Eye (tissue), 1 donor: ENCODE data around the gene ROM1.
"Not testable (repeated sequence)": the region's sequence is repeated elsewhere in the genome, so short reads cannot be mapped to it uniquely, and the experiment has no call there.

Source experiments
- DNase-seq: peaks from one replicate; pipeline ENCODE4 v3.0.0-alpha.2; 2015

Gene ROM1

DNA sequence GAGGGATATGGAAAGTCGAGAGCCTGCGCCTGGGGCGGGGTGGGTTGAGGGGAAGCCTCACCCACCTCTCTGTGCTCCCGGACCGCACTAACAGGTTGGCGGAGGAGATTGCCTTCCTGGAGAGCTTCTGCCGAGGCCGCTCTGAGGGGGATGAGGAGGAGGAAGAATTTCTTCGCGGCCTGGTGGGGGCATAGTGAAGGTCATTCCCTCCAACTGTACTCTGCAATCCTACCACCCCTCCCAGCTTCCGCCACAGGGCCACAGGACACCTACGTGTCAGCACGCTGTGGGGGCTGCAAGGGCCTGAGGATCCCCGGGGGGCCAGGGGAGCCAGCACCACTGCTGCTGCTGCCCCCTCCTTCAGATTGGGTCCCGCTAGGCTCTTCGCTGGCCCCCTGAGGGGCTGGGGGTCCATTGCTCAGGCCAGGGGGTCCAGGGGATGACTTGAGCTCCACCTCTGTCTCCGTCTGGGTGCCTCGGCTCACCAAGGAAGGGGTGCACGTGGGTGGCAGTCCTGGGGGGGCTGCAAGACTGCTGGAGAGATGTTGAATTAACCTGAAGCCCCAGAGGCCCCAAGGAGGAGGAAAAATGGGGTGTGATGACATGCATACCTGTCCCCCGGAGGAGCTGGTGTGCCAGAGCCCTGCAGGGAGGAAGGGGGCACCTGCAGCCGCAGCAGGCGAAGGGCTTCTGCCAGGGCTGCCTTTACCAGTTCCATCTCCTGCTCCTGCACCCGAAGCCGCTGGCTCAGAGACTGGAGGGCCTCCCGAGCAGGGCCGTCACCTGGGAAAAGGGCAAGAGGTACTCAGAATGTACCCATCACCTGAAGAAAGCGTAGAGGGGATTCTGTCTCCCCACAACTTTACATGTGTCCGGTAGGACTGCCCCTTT, 2.0 kb upstream of the ROM1 start:
- DNase-seq, result no peak

DNA sequence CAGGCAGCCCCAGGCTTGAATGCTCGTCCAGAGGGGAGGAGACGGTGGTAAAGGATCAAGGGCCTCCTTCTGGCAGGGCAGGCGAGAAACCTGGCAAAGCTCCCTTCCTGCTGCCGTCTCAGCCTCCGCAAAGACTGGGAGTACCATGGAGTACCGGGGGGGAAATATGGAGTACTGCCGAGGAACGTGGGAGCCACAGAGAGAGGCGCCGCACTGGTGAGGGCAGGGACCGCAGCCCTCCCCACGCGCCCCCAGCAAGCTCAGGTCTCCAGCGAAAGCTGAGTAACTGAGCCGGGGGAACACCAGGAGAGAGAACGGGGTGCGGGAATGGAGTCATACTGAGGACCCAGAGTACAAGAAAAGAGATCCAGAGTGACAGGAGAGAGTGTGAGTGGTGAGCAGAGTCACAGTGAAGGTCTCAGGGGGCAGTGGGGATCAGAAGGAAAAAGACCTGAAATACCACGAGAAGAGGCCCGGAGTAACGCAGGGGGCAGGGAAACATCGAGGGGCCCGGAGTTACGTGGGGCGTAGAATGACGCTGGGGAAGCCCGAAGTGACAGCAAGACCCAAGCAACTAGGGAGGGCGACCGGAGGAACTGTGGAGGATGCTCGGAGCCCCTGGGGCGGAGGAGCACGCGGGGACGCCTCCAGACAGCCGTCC, 1.2 kb upstream of the ROM1 start:
- DNase-seq, result peak; percentile 74

DNA sequence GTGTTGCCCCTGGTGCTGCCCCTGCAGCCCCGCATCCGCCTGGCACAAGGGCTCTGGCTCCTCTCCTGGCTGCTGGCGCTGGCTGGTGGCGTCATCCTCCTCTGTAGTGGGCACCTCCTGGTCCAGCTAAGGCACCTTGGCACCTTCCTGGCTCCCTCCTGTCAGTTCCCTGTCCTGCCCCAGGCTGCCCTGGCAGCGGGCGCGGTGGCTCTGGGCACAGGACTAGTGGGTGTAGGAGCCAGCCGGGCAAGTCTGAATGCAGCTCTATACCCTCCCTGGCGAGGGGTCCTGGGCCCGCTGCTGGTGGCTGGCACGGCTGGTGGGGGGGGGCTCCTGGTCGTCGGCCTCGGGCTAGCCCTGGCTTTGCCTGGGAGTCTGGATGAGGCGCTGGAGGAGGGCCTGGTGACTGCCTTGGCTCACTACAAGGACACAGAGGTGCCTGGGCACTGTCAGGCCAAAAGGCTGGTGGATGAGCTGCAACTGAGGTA, 278 bp downstream of the ROM1 start:
- no peak for DNase-seq

DNA sequence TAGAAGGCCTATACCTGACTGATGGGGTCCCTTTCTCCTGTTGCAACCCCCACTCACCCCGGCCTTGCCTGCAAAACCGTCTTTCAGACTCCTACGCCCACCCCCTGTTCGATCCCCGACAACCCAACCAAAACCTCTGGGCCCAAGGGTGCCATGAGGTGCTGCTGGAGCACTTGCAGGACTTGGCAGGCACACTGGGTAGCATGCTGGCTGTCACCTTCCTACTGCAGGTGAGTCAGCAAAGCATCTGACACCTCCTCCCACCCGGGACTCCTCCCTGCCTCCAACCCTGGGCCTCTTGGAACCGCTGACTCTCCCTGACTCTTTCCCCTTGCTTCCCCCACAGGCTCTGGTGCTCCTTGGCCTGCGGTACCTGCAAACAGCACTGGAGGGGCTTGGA, 1.2 kb downstream of the ROM1 start:
- DNase-seq, result no peak

DNA sequence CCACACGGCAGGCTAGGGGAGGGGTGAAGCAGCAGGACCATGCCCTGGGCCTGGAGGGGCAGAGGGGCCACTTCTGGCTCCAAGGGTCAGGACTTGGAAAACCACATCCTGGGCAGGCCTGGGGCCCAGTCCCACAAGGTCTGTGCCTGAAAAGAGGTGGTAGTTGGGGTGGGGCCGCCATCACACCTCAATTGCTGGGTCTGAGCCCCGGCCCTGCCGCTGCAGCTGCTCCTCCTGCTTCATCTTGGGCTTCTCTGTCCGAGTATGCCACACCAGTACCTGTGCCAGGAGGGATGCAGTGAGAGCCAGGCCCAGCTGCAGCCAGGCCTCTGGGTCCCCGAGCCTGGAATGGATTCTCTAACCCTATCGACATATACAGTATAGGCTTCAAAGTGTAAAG, 2.5 kb downstream of the ROM1 start:
- DNase-seq, result no peak

DNA sequence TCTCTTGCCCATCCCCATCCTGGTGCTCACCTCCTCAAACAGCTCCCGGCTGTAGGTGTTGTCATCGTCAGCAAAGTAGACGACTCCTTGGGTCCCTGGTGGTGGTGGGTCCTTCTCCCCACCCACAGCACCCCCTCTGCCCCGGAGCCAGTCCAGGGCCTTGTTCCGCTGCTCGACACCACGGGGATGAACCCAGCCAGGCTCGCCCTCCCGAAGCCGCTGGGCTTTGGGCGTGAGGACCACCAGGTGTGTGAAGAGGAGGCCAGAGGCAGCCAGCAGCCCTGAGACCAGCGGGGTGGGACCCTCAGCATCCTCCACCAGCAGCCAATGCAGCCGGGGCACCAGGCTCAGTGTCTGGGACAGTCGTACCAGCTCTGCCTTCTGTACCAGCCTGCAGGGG, 3.9 kb downstream of the ROM1 start:
- not testable (repeated sequence) for DNase-seq

DNA sequence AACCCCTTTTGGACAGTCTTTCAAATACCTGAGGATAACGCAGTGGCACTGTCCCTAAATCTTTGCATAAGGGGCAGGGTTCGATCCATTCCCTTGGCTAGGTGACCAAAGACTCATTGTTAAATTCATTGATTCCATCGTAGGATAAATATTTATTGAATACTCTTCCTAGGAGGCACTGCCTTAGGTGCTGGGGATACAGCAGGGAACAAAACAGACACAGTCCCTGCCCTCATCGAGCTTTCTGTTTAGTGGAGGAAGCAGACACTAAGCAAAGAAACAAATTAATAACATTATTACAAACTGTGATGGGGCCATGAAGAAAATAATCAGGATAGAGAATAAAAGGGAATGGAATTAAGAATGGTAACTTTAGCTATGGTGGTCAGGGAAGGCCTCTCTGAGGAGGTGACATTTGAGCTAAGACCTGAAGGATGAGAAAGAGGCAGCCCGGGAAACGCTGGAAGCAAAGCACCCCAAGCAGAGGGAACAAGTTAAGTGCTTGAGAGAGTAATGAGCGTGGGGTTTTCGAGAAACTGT, 8.0 kb downstream of the ROM1 start:
- DNase-seq, result peak; percentile 4

DNA sequence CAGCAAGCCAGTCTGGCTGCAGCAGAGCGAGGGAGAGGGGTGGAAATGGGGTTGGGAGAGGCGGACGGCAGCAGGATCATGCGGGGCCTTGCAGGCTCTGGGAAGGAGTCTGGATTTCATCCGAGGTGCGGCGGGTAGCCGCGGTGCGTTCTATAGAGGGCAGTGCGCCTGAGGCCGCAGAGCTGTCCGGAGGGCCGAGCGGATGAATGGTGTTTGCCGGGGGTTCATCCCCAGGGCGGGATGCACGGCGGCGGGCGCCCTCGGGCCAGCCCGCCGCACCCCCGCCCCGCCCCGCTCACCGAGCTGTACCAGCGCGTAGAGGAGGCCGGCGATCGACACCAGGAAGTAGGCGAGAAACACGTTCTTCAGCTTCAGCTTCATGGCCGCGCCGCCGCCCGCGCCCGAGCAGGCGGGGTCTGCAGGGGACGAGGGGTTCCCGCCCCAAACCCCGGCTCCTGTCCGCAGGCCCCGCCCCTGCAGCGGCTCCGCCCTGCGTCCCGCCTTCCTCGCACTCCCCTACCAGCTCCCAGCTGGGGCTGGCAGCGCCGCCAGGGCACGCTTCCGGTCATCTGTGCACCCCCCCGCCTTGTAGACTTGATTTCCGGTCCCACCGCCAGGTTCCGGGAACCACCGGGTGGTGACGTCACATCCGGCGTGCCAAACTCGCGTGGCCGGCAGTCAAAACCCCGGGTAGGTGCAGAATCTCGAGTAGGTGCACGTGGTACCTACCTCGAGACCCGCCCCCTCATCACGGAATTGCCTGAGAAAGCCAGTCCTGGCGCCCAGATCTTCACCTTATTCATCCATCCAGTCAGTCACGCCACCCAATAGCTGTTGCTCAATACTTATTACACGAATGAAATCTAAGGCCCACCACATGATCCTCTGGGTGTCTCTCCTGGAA, 8.8 kb downstream of the ROM1 start, which contains the start of gene B3GAT3:
B3GAT3 (minus strand) TSS at position 420 of the 904 bp plus-strand sequence; CDS start at position 381, 39 bp downstream.
- DNase-seq, result peak; percentile 98

DNA sequence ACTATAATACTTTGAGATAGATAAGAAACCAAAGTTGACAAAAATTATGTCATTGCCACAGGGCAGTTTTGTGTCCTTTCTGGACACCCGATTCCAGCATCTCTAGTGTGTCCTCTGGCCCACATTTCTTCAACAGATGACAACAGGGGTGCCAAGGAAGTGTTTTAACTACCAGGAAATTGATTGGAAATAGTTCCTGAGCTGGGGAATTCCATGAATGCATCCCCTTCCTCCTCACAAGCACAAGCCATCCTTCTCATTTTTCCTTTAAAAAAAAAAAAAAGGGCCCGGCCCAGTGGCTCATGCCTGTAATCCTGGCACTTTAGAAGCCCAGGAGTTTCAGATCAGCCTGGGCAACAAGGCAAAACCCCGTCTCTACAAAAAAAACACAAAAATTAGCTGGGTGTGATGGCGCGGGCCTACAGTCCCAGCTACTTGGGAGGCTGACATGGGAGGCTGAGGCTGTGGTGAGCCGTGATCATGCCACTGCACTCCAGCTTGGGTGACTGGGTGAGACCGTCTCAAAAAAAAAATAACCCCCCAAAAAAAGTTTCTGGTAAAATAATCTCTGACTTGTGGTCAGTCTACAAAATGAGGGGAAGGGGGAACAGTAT, 9.5 kb downstream of the ROM1 start:
- no peak for DNase-seq

DNA sequence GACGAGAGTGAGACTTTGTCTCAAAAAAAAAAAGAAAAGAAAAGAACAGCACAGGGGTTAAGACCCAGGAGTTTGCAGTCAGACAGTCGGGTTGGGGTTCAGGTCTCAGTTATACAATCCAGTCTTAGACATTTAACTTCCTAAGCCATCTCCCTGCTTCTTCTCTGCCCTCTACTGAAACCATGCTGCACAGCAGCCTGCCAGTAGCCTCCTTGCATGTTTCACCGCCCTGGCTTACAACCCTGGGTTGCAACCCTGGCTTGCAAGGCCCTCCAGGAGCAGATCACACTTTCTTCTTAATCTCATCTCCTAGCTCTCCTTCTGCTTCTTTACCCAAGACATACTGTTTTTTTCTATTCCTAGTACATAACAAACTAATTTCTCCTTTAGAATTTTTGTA, 14.7 kb downstream of the ROM1 start:
- DNase-seq, result no peak

DNA sequence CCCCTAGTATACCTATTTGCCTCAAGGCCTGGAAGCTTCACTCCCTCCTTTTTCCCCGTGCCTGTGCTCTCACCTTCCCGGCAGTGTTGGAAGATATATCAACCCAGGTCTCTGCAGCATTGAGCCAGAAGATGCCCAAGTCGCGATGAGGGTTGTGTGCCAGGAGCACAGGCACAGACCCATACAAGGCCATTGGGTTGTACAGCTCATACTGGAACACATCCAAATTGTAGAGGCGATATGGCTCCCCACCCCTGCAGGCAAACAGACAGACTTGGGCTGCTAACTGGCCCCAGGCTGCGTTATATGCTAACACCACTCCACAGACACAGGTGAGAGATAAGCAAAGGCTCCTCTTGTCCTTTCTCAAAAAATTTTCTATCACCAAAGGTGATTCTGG, 19.4 kb downstream of the ROM1 start:
- no peak for DNase-seq

DNA sequence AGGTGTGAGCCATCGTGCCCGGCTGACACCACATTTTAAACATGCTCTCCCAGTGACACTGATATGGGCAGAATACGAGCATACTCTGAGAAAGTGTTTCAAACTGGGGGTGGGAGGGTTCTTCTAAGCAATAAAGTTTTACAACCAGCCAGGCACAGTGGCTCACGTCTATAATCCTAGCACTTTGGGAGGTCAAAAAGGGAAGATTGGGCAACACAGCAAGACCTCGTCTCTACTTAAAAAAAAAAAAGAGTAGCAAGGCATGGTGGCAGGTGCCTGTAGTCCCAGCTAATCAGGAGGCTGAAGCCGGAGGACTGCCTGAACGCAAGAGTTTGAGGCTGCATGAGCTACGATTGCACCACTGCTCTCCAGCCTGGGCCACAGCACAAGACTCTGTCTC, 31.2 kb downstream of the ROM1 start:
- DNase-seq, result no peak

DNA sequence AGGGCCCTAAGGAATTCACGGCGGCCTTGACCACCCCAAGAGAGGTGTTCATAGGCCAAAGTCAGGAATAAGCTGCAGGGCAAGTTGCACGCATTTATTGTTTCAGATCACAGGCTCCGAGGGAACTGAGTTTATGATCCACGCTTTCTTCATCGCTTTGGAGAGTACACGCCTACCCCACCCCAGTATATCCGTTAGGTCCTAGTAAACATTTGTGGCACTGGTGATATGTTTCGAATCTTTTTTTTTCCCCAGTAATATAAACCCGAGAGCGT, 32.6 kb downstream of the ROM1 start:
- no peak for DNase-seq

DNA sequence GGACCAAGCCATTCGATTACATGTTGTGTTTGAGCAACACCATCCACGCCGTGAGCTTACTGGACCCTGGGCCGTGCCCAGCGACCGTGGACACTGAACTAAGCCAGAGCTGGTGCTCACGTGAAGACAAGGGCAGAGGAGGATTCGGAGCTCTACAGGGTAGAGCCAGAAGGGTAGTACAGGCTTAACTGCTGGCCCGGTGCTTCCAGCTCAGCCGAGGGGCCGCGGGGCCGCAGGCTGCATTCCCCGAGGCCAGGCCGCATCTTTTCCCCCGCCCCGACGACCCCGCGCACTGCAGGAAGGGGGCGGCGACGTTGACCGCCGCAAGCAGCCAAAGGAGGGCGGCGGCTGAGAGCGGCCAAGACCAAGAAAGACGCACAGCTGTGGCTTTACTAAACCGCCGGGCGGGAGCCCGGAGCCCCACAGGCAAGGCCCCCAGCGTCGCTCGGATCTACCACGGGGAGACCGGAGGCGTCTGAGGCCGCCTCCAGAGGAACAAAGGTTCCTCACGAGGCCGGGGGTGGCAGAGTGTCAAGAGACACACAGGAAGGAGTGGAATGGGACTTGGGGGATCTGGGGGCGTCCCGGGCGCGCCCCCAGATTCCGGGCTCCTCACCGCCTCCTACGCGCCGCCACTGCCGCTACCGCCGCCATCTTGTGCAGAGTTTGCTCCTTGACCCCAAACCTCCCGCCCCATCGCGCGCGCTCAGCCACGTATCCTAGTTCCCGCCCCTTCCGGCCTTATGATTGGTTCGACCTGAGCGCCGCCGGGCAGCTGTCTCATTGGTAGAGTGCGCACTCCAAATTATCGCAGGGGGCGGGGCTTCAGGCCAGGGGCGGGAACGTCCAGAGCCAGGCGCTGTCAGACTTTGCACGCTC, 33.1 kb downstream of the ROM1 start, which contains the start of gene GANAB:
GANAB (minus strand) TSS at position 668 of the 879 bp plus-strand sequence; CDS start at position 654, 14 bp downstream.
- peak; percentile 99 for DNase-seq

DNA sequence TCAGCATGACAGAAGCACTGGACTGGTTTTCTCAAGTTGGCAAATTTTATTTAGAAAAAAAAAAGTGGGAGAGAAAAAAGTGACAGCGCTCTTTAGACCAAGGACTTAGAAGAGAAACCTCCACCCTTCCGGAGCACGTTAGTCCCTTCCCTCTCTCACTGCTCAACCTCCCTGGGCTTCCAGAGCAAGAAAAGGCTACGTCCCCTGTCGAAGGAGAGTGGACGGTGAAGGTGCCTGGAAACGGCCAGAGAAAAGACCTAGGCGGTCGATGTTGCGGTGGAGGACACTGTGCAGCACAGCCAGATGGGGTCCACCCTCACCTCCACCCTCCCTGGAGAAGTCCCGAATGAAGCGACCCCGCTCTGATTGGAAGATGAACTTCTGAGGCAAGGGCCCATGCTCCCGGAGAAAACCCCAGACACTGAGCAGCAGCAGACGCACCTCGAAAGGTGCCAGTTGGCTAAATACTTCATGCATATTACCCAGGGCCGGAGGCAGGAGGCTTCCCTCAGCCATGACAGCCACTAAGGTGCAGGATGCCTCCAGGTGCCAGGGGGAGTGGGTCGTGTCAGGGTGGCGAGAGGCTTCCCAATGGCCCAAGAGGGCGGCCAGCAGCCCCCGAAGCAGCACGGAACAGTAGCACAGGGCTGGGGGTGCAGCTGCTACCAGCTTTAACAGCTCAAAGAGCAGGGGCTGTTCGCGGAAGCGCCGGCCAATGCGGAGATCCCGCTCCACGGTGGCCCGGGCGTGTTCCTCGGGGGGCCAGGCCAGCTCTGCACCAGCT, 34.0 kb downstream of the ROM1 start:
- no peak for DNase-seq

DNA sequence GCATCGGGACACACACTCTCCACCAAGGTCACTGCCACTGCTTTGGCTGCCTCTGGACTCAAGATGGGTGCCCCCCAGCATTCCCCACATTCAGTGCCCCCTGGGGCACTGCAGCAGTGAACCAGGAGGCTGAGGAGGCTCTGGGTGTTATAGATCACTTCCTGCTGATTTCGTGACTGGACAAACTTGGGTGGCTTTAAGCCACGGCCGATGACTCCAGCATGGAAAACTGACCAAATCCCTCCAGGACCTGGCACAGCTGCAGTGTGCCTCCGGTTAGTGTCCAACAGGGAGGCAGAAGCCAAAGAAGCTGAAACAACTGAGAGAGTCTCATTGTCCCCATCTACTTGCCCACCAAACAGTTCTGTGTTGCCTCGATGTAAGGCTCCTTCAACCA, 34.5 kb downstream of the ROM1 start:
- DNase-seq, result no peak

DNA sequence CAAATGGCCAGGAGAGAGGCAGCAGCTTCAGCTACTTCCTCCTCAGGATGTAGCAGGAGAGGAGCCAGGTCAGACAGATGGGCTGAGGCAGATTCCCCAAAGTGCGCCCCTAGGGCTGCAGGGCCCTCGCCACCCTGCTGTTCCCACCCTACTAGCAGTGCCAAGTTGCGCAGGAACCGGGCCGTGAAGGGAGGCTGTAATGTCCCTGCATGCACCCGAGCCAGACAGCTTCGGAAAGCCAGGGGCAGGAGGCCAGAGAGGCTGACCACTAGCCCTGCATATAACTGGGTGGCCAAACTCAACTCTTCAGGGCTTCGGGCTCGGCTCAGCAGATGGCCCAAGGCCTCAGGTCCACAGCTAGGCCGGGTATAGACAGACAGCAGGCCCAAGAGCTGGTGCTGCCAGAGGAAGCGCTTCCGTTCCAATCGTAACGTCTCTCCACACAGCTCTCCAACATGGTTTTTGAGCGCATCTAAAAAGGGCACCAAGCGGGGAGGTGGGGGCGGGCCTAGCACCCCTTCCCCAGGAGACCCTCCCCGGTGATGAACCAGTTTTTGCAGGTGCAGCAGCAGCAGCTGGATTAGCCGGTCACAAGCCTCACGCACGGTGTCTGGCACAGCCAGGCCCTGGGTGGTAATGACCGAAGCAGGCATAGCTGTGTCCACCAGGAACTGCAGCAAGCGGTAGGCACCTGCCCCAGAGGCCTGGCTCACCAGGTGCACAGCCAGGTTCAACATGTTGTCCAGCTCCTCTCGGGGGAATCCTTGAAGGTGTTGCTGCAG, 35.3 kb downstream of the ROM1 start:
- no peak for DNase-seq

DNA sequence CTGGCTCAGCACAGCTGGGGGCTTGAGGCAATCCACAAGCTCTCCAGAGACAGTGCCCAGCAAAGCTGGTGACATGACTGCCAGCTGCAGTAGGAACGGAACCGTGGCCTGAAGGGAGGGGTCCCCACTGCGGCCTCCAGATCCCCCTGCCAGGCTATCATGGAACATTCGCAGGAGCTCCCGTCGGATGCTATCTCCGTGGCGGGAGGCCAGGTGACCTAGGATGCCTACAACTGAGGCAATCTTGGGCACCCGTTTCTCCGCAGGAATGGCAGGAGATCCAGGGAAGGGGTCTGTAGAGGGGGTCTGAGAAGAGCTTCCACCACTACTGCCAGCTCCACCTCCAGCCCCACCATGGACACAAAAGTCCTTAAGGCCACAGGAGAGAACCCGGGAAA, 35.9 kb downstream of the ROM1 start:
- no peak for DNase-seq

DNA sequence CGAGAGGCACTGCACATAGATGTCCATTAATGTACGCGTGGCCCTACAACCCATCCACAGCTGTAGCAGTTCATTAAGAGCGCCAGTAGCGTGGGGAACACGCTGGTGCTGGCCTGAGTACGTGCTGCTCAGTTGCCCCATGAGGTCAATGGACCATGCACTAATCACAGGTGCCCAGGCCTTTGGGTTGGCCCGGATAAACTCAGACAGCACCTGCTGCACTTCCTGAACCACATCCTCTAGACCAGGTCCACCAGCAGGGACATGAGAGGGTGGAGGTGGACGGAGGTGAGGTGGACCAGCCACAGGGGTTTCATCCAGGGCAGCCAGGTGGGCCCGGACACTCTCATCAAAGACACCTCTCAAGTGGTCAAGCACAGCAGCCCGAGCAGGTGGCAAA, 36.4 kb downstream of the ROM1 start:
- DNase-seq, result no peak

DNA sequence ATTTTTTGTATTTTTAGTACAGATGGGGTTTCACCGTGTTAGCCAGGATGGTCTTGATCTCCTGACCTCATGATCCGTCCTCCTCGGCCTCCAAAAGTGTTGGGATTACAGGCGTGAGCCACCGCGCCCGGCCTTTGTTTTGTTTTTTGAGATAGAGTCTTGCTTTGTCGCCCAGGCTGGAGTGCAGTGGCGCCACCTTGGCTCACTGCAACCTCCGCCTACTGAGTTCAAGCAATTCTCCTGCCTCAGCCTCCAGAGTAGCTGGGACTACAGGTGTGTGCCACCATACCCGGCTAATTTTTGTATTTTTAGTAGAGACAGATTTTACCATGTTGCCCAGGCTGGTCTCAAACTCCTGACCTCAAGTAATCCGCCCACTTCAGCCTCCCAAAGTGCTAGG, 37.2 kb downstream of the ROM1 start:
- not testable (repeated sequence) for DNase-seq
